ENCODE data around the gene HOXA3.

HOXA3 gene

DNA sequence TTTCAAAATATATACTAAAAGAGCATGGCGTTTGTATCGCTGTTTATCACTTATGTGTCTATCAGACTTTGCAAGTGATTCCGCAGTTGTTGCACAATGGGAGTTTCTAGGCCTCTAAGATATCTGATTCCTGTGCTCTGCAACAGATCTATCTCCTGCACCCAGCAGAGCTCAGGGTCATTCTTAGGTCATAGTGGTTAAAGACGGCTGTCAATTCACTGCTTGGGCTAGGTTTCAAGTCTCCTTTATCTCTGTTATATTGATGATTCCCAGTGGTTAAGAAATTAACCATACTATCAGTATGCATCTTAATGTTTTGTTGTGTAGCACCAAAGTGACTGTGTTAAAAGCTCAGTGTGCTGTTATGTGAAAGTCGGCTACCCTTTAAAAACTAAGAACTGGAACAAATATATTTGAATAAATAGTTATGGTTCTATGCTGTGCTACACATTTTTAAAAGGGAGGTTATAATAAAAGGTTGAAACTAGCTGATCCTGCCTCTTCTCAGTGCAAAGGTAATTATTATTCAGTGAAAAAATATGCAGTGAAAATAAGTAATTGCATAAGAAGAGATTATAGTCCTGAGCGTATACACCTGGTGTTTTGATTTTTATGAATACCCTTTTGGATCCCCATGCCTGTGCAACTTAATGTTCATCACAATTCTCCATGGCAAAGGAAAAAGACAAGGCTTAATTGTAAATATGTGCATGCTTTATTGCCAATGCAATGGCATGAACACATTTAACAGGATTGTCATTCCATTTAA, 80.6 kb downstream of the HOXA3 start:
- H3K23ac ChIP-seq (ENCODE audit: low read length): no peak overlapping the region
- H2BK120ac ChIP-seq (ENCODE audit: insufficient read depth, low read length, poor library complexity): no peak overlapping the region
- no peaks in the 10 kb centered on the region for H3K27me3 ChIP-seq (ENCODE audit: insufficient read depth, low read length)
- no peak overlapping the region for H2AFZ ChIP-seq (ENCODE audit: insufficient read depth, low read length, poor library complexity)
- H4K91ac ChIP-seq (ENCODE audit: low read depth, low read length): no peak overlapping the region
- H3K36me3 ChIP-seq (ENCODE audit: control insufficient read depth in 1 of 2, insufficient read depth in 2 of 2, low read length in 2 of 2): no peaks in the 10 kb centered on the region
- no peak overlapping the region for H2BK12ac ChIP-seq (ENCODE audit: low read length)
- no peak overlapping the region for H3K14ac ChIP-seq (ENCODE audit: low read length)
- H3K9me3 ChIP-seq (ENCODE audit: insufficient read depth, low read depth, low read length): no peaks in the 10 kb centered on the region
- H3K4ac ChIP-seq (ENCODE audit: low read depth, low read length): no peak overlapping the region
- no CpG with 5 or more reads among the region's 6 CpGs for WGBS (ENCODE audit: extremely low coverage, insufficient coverage, insufficient read length)
- no peak overlapping the region for H4K12ac ChIP-seq (ENCODE audit: low read depth, low read length)
- no peak overlapping the region for H3K27ac ChIP-seq (ENCODE audit: low read depth, low read length)
- no peaks in the 10 kb centered on the region for H3K79me2 ChIP-seq (ENCODE audit: control insufficient read depth, insufficient read depth, low read length, poor library complexity)
- H3K9ac ChIP-seq (ENCODE audit: low read length): no peak overlapping the region
- no peaks in the 10 kb centered on the region for H3K79me1 ChIP-seq (ENCODE audit: low read length)
- no peak overlapping the region for H3K18ac ChIP-seq (ENCODE audit: low read length)
- no peaks in the 10 kb centered on the region for H3K4me1 ChIP-seq (ENCODE audit: control insufficient read depth in 1 of 2, insufficient read depth in 2 of 2, low read length in 2 of 2)
- no peak overlapping the region for H2BK5ac ChIP-seq (ENCODE audit: low read depth, low read length, poor library complexity)
- H3K4me2 ChIP-seq (ENCODE audit: low read length): no peak overlapping the region
- peak in 1 of 2 donors; percentile 13 for DNase-seq
- no peak overlapping the region for H3K4me3 ChIP-seq (ENCODE audit: low read depth, low read length)
- no peak overlapping the region for H2AK5ac ChIP-seq (ENCODE audit: low read length)
- no peak overlapping the region for H4K8ac ChIP-seq (ENCODE audit: low read depth, low read length)

DNA sequence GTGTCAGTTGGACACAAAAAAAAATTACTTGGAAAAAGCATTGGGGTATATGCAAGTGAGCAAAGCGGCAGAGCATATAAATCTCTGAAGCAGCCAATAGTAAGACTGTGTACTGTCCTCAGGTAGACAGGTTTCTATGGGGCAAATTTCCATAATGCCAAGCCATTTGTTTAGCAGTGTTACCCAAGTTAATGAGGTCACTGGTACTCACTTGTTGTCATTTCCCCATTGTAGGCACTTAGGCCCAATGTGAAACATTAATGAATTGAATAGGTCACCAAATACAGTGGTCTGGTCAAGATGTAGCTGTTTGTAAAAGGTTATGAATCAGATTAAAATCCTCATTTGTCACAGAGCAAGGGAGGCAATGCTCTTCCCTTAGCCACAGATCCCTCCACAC, 84.1 kb downstream of the HOXA3 start:
- no peak overlapping the region for H3K9ac ChIP-seq (ENCODE audit: low read length)

DNA sequence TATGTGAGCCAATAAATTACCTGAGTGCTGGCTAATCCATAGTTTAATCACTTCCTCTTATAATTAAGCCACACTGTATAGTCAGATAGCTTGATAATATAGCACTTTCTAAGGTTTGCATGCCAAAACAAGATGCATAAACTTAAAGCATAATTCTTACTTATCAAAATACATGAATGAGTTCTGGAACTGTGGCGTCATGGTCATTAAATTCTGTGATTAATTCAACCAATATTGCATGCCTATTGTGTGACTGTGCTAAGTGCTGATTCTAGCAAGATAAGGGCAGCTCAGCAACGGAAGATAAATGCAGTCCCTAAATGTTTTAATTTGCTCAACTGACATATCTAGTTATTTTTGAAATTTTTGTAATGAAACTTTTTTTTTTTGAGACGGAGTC, 86.2 kb downstream of the HOXA3 start:
- Histone ChIP-seq H4K91ac (ENCODE audit: low read depth, low read length) (no peak overlapping the region), H3K4me3 (ENCODE audit: low read depth, low read length) (no peak overlapping the region), H3K4me1 (ENCODE audit: control insufficient read depth in 1 of 2, insufficient read depth in 2 of 2, low read length in 2 of 2) (no peaks in the 10 kb centered on the region), H3K14ac (ENCODE audit: low read length) (no peak overlapping the region), H4K8ac (ENCODE audit: low read depth, low read length) (no peak overlapping the region), H3K79me2 (ENCODE audit: control insufficient read depth, insufficient read depth, low read length, poor library complexity) (no peaks in the 10 kb centered on the region), H3K79me1 (ENCODE audit: low read length) (no peaks in the 10 kb centered on the region), H3K27ac (ENCODE audit: low read depth, low read length) (no peak overlapping the region), H3K4me2 (ENCODE audit: low read length) (no peak overlapping the region), H2BK5ac (ENCODE audit: low read depth, low read length, poor library complexity) (no peak overlapping the region), H2AK5ac (ENCODE audit: low read length) (no peak overlapping the region), H3K36me3 (ENCODE audit: control insufficient read depth in 1 of 2, insufficient read depth in 2 of 2, low read length in 2 of 2) (no peaks in the 10 kb centered on the region), H3K4ac (ENCODE audit: low read depth, low read length) (no peak overlapping the region), H4K12ac (ENCODE audit: low read depth, low read length) (no peak overlapping the region), H3K23ac (ENCODE audit: low read length) (no peak overlapping the region), H2BK12ac (ENCODE audit: low read length) (no peak overlapping the region), H3K9me3 (ENCODE audit: insufficient read depth, low read depth, low read length) (no peaks in the 10 kb centered on the region), H2BK120ac (ENCODE audit: insufficient read depth, low read length, poor library complexity) (no peak overlapping the region), H2AFZ (ENCODE audit: insufficient read depth, low read length, poor library complexity) (no peak overlapping the region), H3K18ac (ENCODE audit: low read length) (no peak overlapping the region), H3K27me3 (ENCODE audit: insufficient read depth, low read length) (no peaks in the 10 kb centered on the region), H3K9ac (ENCODE audit: low read length) (no peak overlapping the region)
- no CpG with 5 or more reads among the region's 3 CpGs for WGBS (ENCODE audit: extremely low coverage, insufficient coverage, insufficient read length)
- DNase-seq: peak in 1 of 2 donors; percentile 31

More for the DNA sequence above, 84.1 kb downstream of the HOXA3 start:
- Histone ChIP-seq H2BK120ac (ENCODE audit: insufficient read depth, low read length, poor library complexity) (no peak overlapping the region), H3K27ac (ENCODE audit: low read depth, low read length) (no peak overlapping the region), H3K79me2 (ENCODE audit: control insufficient read depth, insufficient read depth, low read length, poor library complexity) (no peaks in the 10 kb centered on the region), H3K4me1 (ENCODE audit: control insufficient read depth in 1 of 2, insufficient read depth in 2 of 2, low read length in 2 of 2) (no peaks in the 10 kb centered on the region), H3K79me1 (ENCODE audit: low read length) (no peaks in the 10 kb centered on the region), H4K12ac (ENCODE audit: low read depth, low read length) (no peak overlapping the region), H3K9me3 (ENCODE audit: insufficient read depth, low read depth, low read length) (no peaks in the 10 kb centered on the region), H3K4me3 (ENCODE audit: low read depth, low read length) (no peak overlapping the region), H2BK12ac (ENCODE audit: low read length) (no peak overlapping the region), H3K14ac (ENCODE audit: low read length) (no peak overlapping the region), H3K23ac (ENCODE audit: low read length) (no peak overlapping the region), H4K8ac (ENCODE audit: low read depth, low read length) (no peak overlapping the region), H3K18ac (ENCODE audit: low read length) (no peak overlapping the region), H3K27me3 (ENCODE audit: insufficient read depth, low read length) (no peaks in the 10 kb centered on the region), H3K36me3 (ENCODE audit: control insufficient read depth in 1 of 2, insufficient read depth in 2 of 2, low read length in 2 of 2) (no peaks in the 10 kb centered on the region), H2AFZ (ENCODE audit: insufficient read depth, low read length, poor library complexity) (no peak overlapping the region), H2AK5ac (ENCODE audit: low read length) (no peak overlapping the region), H3K4ac (ENCODE audit: low read depth, low read length) (no peak overlapping the region), H4K91ac (ENCODE audit: low read depth, low read length) (no peak overlapping the region), H2BK5ac (ENCODE audit: low read depth, low read length, poor library complexity) (no peak overlapping the region), H3K4me2 (ENCODE audit: low read length) (no peak overlapping the region)
- no peak for DNase-seq
- WGBS (ENCODE audit: extremely low coverage, insufficient coverage, insufficient read length): no CpG with 5 or more reads among the region's 1 CpG

DNA sequence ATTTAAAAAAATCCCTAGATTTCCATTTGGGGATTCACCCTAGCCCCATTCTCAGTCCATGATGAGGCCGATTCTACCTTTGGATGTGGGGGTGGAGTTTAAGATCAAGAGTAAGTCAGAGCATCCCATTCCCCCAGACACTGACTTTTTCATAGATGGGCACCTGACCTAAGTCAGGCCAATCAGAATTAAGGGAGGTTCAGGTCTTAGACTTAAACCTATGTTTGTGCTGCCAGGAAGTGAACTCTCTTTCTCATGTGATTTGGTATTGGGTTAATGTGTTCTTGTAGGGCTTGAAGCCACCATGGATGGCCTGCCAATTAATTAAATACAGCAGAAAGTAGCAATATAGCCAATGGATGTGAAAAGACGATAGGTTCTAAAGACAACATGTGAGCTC, 86.7 kb downstream of the HOXA3 start:
- no peaks in the 10 kb centered on the region for H3K36me3 ChIP-seq (ENCODE audit: control insufficient read depth in 1 of 2, insufficient read depth in 2 of 2, low read length in 2 of 2)
- DNase-seq: no peak
- no peak overlapping the region for H3K14ac ChIP-seq (ENCODE audit: low read length)
- H3K18ac ChIP-seq (ENCODE audit: low read length): no peak overlapping the region
- no peak overlapping the region for H4K8ac ChIP-seq (ENCODE audit: low read depth, low read length)
- H3K79me1 ChIP-seq (ENCODE audit: low read length): no peaks in the 10 kb centered on the region
- no peak overlapping the region for H3K9ac ChIP-seq (ENCODE audit: low read length)
- H3K27me3 ChIP-seq (ENCODE audit: insufficient read depth, low read length): no peaks in the 10 kb centered on the region
- no peak overlapping the region for H4K91ac ChIP-seq (ENCODE audit: low read depth, low read length)
- H2AK5ac ChIP-seq (ENCODE audit: low read length): no peak overlapping the region
- no peaks in the 10 kb centered on the region for H3K9me3 ChIP-seq (ENCODE audit: insufficient read depth, low read depth, low read length)
- no peak overlapping the region for H4K12ac ChIP-seq (ENCODE audit: low read depth, low read length)
- no peak overlapping the region for H2BK5ac ChIP-seq (ENCODE audit: low read depth, low read length, poor library complexity)
- no CpG with 5 or more reads among the region's 2 CpGs for WGBS (ENCODE audit: extremely low coverage, insufficient coverage, insufficient read length)
- no peak overlapping the region for H3K27ac ChIP-seq (ENCODE audit: low read depth, low read length)
- H3K4me1 ChIP-seq (ENCODE audit: control insufficient read depth in 1 of 2, insufficient read depth in 2 of 2, low read length in 2 of 2): no peaks in the 10 kb centered on the region
- no peak overlapping the region for H3K4me3 ChIP-seq (ENCODE audit: low read depth, low read length)
- H2BK12ac ChIP-seq (ENCODE audit: low read length): no peak overlapping the region
- no peak overlapping the region for H2AFZ ChIP-seq (ENCODE audit: insufficient read depth, low read length, poor library complexity)
- no peak overlapping the region for H3K4ac ChIP-seq (ENCODE audit: low read depth, low read length)
- H2BK120ac ChIP-seq (ENCODE audit: insufficient read depth, low read length, poor library complexity): no peak overlapping the region
- no peaks in the 10 kb centered on the region for H3K79me2 ChIP-seq (ENCODE audit: control insufficient read depth, insufficient read depth, low read length, poor library complexity)
- no peak overlapping the region for H3K23ac ChIP-seq (ENCODE audit: low read length)
- H3K4me2 ChIP-seq (ENCODE audit: low read length): no peak overlapping the region
